ENCODE data around the gene PIP5K1B. TPM values are rescaled to one million over a fixed set of nuclear protein-coding genes. Genes with fewer than 3 reads are reported as not detected.

Gene PIP5K1B
- total RNA-seq, 1 donor from 2014 or later, result 1.3 TPM

DNA sequence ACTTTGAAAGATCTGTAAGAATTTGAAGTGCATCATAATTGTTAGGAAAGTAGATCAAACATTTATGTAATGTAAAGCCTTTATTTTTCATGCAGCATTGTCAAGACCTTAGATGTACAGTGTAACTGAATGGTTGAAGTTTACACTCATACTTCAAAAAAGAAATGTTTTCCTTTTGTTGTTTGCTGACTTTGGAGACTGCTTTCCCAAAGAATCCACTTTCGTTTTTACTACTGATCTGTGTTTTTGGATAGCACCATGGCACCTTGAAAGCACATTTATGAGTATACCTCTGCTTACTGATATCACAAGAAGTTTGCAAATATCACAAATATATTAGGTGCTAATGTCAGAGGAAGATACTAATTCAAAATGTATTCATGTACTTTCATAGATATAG is 50.0 kb downstream of the PIP5K1B start:
- no peaks in the 10 kb centered on the region for H3K79me2 ChIP-seq (ENCODE audit: insufficient read depth, low read length)
- Mint-ChIP-seq H3K27ac (ENCODE audit: unreplicated experiment) (no peak overlapping the region), H3K9me3 (ENCODE audit: unreplicated experiment) (peaks cover 4% of the 10 kb centered on the region), H3K4me3 (ENCODE audit: unreplicated experiment) (no peak overlapping the region), H3K36me3 (ENCODE audit: low read depth, unreplicated experiment) (no peaks in the 10 kb centered on the region), H3K4me1 (ENCODE audit: low read depth, unreplicated experiment) (peaks cover 6% of the 10 kb centered on the region), H3K27me3 (ENCODE audit: low read depth, unreplicated experiment) (no peaks in the 10 kb centered on the region)
- TF ChIP-seq EZH2 (IDR thresholded peaks at IDR 0.05; ENCODE audit: insufficient read depth, low read length) (no peak), CTCF (IDR thresholded peaks at IDR 0.05; ENCODE audit: insufficient read depth, low read depth, low read length) (no peak)
- H3K4me3 ChIP-seq (ENCODE audit: insufficient read depth, low read depth, low read length), result no peak overlapping the region
- H3K36me3 ChIP-seq (ENCODE audit: insufficient read depth, low read length), result no peaks in the 10 kb centered on the region
- FAIRE-seq (no peak), DNase-seq (ENCODE audit: low read depth) (no peak)
- no peaks in the 10 kb centered on the region for H3K27me3 ChIP-seq (ENCODE audit: insufficient read depth, low read length)
- no peaks in the 10 kb centered on the region for H3K4me1 ChIP-seq (ENCODE audit: insufficient read depth, low read length)
- no peak overlapping the region for H3K9ac ChIP-seq (ENCODE audit: low read length)
- H3K4me2 ChIP-seq (ENCODE audit: low read length), result no peak overlapping the region
- H2AFZ ChIP-seq (ENCODE audit: low read depth, low read length), result no peak overlapping the region
- no peak overlapping the region for H3K27ac ChIP-seq (ENCODE audit: low read depth, low read length)
- no peaks in the 10 kb centered on the region for H4K20me1 ChIP-seq (ENCODE audit: insufficient read depth, low read length)
- no peaks in the 10 kb centered on the region for H3K9me3 ChIP-seq (ENCODE audit: insufficient read depth, low read depth, low read length)

GRCh38 chr9:68755752-68756151 is 50.7 kb downstream of the PIP5K1B start:
- peaks cover 3% of the 10 kb centered on the region for H3K4me1 Mint-ChIP-seq (ENCODE audit: low read depth, unreplicated experiment)
- FAIRE-seq (no peak), DNase-seq (ENCODE audit: low read depth) (no peak)
- Histone ChIP-seq H3K4me1 (ENCODE audit: insufficient read depth, low read length) (no peaks in the 10 kb centered on the region), H3K9me3 (ENCODE audit: insufficient read depth, low read depth, low read length) (no peaks in the 10 kb centered on the region), H3K4me2 (ENCODE audit: low read length) (no peak overlapping the region), H3K9ac (ENCODE audit: low read length) (no peak overlapping the region), H2AFZ (ENCODE audit: low read depth, low read length) (no peak overlapping the region), H3K4me3 (ENCODE audit: insufficient read depth, low read depth, low read length) (no peak overlapping the region), H3K79me2 (ENCODE audit: insufficient read depth, low read length) (no peaks in the 10 kb centered on the region), H4K20me1 (ENCODE audit: insufficient read depth, low read length) (no peaks in the 10 kb centered on the region), H3K27me3 (ENCODE audit: insufficient read depth, low read length) (no peaks in the 10 kb centered on the region), H3K36me3 (ENCODE audit: insufficient read depth, low read length) (no peaks in the 10 kb centered on the region), H3K27ac (ENCODE audit: low read depth, low read length) (no peak overlapping the region)
- H3K9me3 Mint-ChIP-seq (ENCODE audit: unreplicated experiment), result peaks cover 4% of the 10 kb centered on the region
- H3K27ac Mint-ChIP-seq (ENCODE audit: unreplicated experiment), result no peak overlapping the region
- no peak overlapping the region for H3K4me3 Mint-ChIP-seq (ENCODE audit: unreplicated experiment)
- no peak for TF ChIP-seq CTCF (IDR thresholded peaks at IDR 0.05; ENCODE audit: insufficient read depth, low read depth, low read length)
- no peak for TF ChIP-seq EZH2 (IDR thresholded peaks at IDR 0.05; ENCODE audit: insufficient read depth, low read length)
- H3K27me3 Mint-ChIP-seq (ENCODE audit: low read depth, unreplicated experiment), result no peaks in the 10 kb centered on the region
- H3K36me3 Mint-ChIP-seq (ENCODE audit: low read depth, unreplicated experiment), result no peaks in the 10 kb centered on the region

- Histone ChIP-seq H3K4me2 (ENCODE audit: low read length) (no peak overlapping the region), H2AFZ (ENCODE audit: low read depth, low read length) (no peak overlapping the region)
- H3K36me3 Mint-ChIP-seq (ENCODE audit: low read depth, unreplicated experiment), result no peaks in the 10 kb centered on the region
Observed at GRCh38 chr9:68759981-68760673, 55.1 kb downstream of the PIP5K1B start.

More at GRCh38 chr9:68759981-68760673, 55.1 kb downstream of the PIP5K1B start:
- Mint-ChIP-seq H3K27me3 (ENCODE audit: low read depth, unreplicated experiment) (peaks cover 4% of the 10 kb centered on the region), H3K4me1 (ENCODE audit: low read depth, unreplicated experiment) (no peaks in the 10 kb centered on the region), H3K4me3 (ENCODE audit: unreplicated experiment) (no peak overlapping the region), H3K9me3 (ENCODE audit: unreplicated experiment) (peaks cover 4% of the 10 kb centered on the region), H3K27ac (ENCODE audit: unreplicated experiment) (no peak overlapping the region)
- Histone ChIP-seq H3K9ac (ENCODE audit: low read length) (no peak overlapping the region), H3K4me1 (ENCODE audit: insufficient read depth, low read length) (no peaks in the 10 kb centered on the region), H4K20me1 (ENCODE audit: insufficient read depth, low read length) (no peaks in the 10 kb centered on the region), H3K27ac (ENCODE audit: low read depth, low read length) (no peak overlapping the region), H3K27me3 (ENCODE audit: insufficient read depth, low read length) (no peaks in the 10 kb centered on the region), H3K36me3 (ENCODE audit: insufficient read depth, low read length) (no peaks in the 10 kb centered on the region), H3K79me2 (ENCODE audit: insufficient read depth, low read length) (no peaks in the 10 kb centered on the region), H3K4me3 (ENCODE audit: insufficient read depth, low read depth, low read length) (no peak overlapping the region), H3K9me3 (ENCODE audit: insufficient read depth, low read depth, low read length) (no peaks in the 10 kb centered on the region)
- TF ChIP-seq CTCF (IDR thresholded peaks at IDR 0.05; ENCODE audit: insufficient read depth, low read depth, low read length), result no peak
- no peak for TF ChIP-seq EZH2 (IDR thresholded peaks at IDR 0.05; ENCODE audit: insufficient read depth, low read length)
- no peak for FAIRE-seq
- DNase-seq (ENCODE audit: low read depth), result no peak

Data from astrocyte (in vitro differentiated cells and primary cell).